Neural progenitor cell (in vitro differentiated cells): ENCODE measurements around the gene KCNJ9. TPM values are rescaled to one million over a fixed set of nuclear protein-coding genes. Genes with fewer than 3 reads are reported as not detected.
"Not testable (repeated sequence)": the region's sequence is repeated elsewhere in the genome, so short reads cannot be mapped to it uniquely, and the experiment has no call there.

Experiments
- DNase-seq: peaks from one replicate; pipeline ENCODE4 v3.0.0-alpha.2; 2016; ENCODE audit warnings: low spot score
- H2AFZ ChIP-seq: fragments of 200-600 bp; sonication (generic); replicated peaks from 2 replicates; pipeline ENCODE4 v1.6.1; 2016; ENCODE audit warnings: antibody characterized with exemption
- H3F3A ChIP-seq: fragments of 200-600 bp; sonication (generic); 2 replicates; pipeline ENCODE4 v1.6.1; 2016; ENCODE audit warnings: antibody characterized with exemption, low read depth
- H3K27ac ChIP-seq: fragments of 200-600 bp; sonication (generic); 2 replicates; pipeline ENCODE4 v1.5.1; 2016; ENCODE audit warnings: mild to moderate bottlenecking
- H3K27me3 ChIP-seq: fragments of 200-600 bp; sonication (generic); 2 replicates; pipeline ENCODE4 v1.6.1; 2016; ENCODE audit warnings: mild to moderate bottlenecking, moderate library complexity
- H3K36me3 ChIP-seq: fragments of 200-600 bp; sonication (generic); 2 replicates; pipeline ENCODE4 v1.5.1; 2016
- H3K4me1 ChIP-seq: fragments of 200-600 bp; sonication (generic); 2 replicates; pipeline ENCODE4 v1.6.1; 2016; ENCODE audit warnings: mixed run types
- H3K4me2 ChIP-seq: fragments of 200-600 bp; sonication (generic); 2 replicates; pipeline ENCODE4 v1.6.1; 2016
- H3K4me3 ChIP-seq: fragments of 200-600 bp; sonication (generic); 2 replicates; pipeline ENCODE4 v1.5.1; 2016
- H3K79me2 ChIP-seq: fragments of 200-600 bp; sonication (generic); 2 replicates; pipeline ENCODE4 v1.6.1; 2016; ENCODE audit warnings: low read depth
- H3K9ac ChIP-seq: fragments of 200-600 bp; sonication (generic); 2 replicates; pipeline ENCODE4 v1.6.1; 2016
- H3K9me3 ChIP-seq: fragments of 200-600 bp; sonication (generic); 2 replicates; pipeline ENCODE4 v1.5.1; 2016; ENCODE audit warnings: low read depth
- H4K20me1 ChIP-seq: fragments of 200-600 bp; sonication (generic); 2 replicates; pipeline ENCODE4 v1.6.1; 2016; ENCODE audit warnings: low read depth
- H3K27ac Mint-ChIP-seq: 3 replicates; pipeline ENCODE4 v1.8.0; 2021; ENCODE audit warnings: mixed read lengths
- H3K27me3 Mint-ChIP-seq: 2 replicates; pipeline ENCODE4 v1.8.0; 2022; ENCODE audit warnings: low read depth, mild to moderate bottlenecking, inconsistent platforms, moderate library complexity, mixed read lengths; ENCODE audit not compliant: insufficient read depth
- H3K36me3 Mint-ChIP-seq: 3 replicates; pipeline ENCODE4 v1.8.0; 2021; ENCODE audit warnings: mixed read lengths
- H3K4me1 Mint-ChIP-seq: 3 replicates; pipeline ENCODE4 v1.8.0; 2021; ENCODE audit warnings: mixed read lengths
- H3K4me3 Mint-ChIP-seq: 3 replicates; pipeline ENCODE4 v1.8.0; 2021; ENCODE audit warnings: mild to moderate bottlenecking, moderate library complexity, mixed read lengths
- H3K9me3 Mint-ChIP-seq: 3 replicates; pipeline ENCODE4 v1.8.0; 2020; ENCODE audit warnings: mixed read lengths
- CTCF ChIP-seq: fragments of 200-600 bp; sonication (generic); IDR thresholded peaks from 2 replicates; pipeline ENCODE4 v1.5.1; 2017; ENCODE audit warnings: antibody characterized with exemption, mild to moderate bottlenecking
- EZH2 ChIP-seq: fragments of 200-600 bp; sonication (generic); IDR thresholded peaks from 2 replicates; pipeline ENCODE4 v1.6.1; 2017; ENCODE audit warnings: antibody characterized with exemption, mild to moderate bottlenecking, moderate library complexity
- EZH2phosphoT487 ChIP-seq: fragments of 200-600 bp; sonication (generic); IDR thresholded peaks from 2 replicates; pipeline ENCODE4 v1.6.1; 2017; ENCODE audit warnings: antibody characterized with exemption
- total RNA-seq: library from RNA; depleted of rRNA; stranded (reverse); fragments of >200 nt; gene quantifications from 2 replicates; pipeline ENCODE4 v1.2.3, GENCODE V29; 2015; ENCODE audit warnings: low replicate concordance

KCNJ9 gene
- total RNA-seq, 1 donor from 2014 or later: 0.09 TPM

GRCh38 chr1:160123726-160124125 lies 42.4 kb downstream of the KCNJ9 start:
- Histone ChIP-seq H4K20me1 (peaks cover 26% of the 10 kb centered on the region), H2AFZ (no peak overlapping the region), H3K36me3 (peaks cover 14% of the 10 kb centered on the region), H3K4me1 (peaks cover 12% of the 10 kb centered on the region), H3K9ac (no peak overlapping the region), H3K4me3 (no peak overlapping the region), H3K9me3 (no peaks in the 10 kb centered on the region), H3F3A (no peaks in the 10 kb centered on the region), H3K27ac (no peak overlapping the region), H3K79me2 (peaks cover 18% of the 10 kb centered on the region), H3K4me2 (no peak overlapping the region), H3K27me3 (no peaks in the 10 kb centered on the region)
- H3K27ac Mint-ChIP-seq: no peak overlapping the region
- peaks cover 7% of the 10 kb centered on the region for H3K4me1 Mint-ChIP-seq
- H3K4me3 Mint-ChIP-seq: no peak overlapping the region
- TF ChIP-seq EZH2: no peak
- no peak for TF ChIP-seq EZH2phosphoT487
- TF ChIP-seq CTCF: no peak
- H3K36me3 Mint-ChIP-seq: peaks cover 45% of the 10 kb centered on the region
- no peaks in the 10 kb centered on the region for H3K9me3 Mint-ChIP-seq
- no peak for DNase-seq
- peaks cover 2% of the 10 kb centered on the region for H3K27me3 Mint-ChIP-seq

- H3K9me3 Mint-ChIP-seq: no peaks in the 10 kb centered on the region
- Histone ChIP-seq H4K20me1 (peaks cover 17% of the 10 kb centered on the region), H2AFZ (no peak overlapping the region), H3K27ac (no peak overlapping the region), H3K27me3 (no peaks in the 10 kb centered on the region), H3K79me2 (peaks cover 6% of the 10 kb centered on the region), H3K4me2 (no peak overlapping the region), H3F3A (no peaks in the 10 kb centered on the region), H3K4me1 (peaks cover under 1% of the 10 kb centered on the region), H3K36me3 (peaks cover 14% of the 10 kb centered on the region), H3K4me3 (no peak overlapping the region), H3K9ac (no peak overlapping the region), H3K9me3 (no peaks in the 10 kb centered on the region)
- H3K27me3 Mint-ChIP-seq: peaks cover 2% of the 10 kb centered on the region
- peaks cover 49% of the 10 kb centered on the region for H3K36me3 Mint-ChIP-seq
- H3K27ac Mint-ChIP-seq: no peak overlapping the region
- DNase-seq: no peak
- H3K4me3 Mint-ChIP-seq: no peak overlapping the region
- TF ChIP-seq EZH2phosphoT487 (no peak), EZH2 (no peak), CTCF (peak; percentile 27)
- peaks cover 5% of the 10 kb centered on the region for H3K4me1 Mint-ChIP-seq
Observed at GRCh38 chr1:160124705-160125478, 43.6 kb downstream of the KCNJ9 start.

- H3K4me2 ChIP-seq: no peak overlapping the region
- Mint-ChIP-seq H3K9me3 (no peaks in the 10 kb centered on the region), H3K36me3 (peaks cover 47% of the 10 kb centered on the region), H3K27ac (no peak overlapping the region), H3K4me3 (no peak overlapping the region), H3K4me1 (no peaks in the 10 kb centered on the region), H3K27me3 (peaks cover 4% of the 10 kb centered on the region)
- H2AFZ ChIP-seq: no peak overlapping the region
- H4K20me1 ChIP-seq: peaks cover 14% of the 10 kb centered on the region
- no peaks in the 10 kb centered on the region for H3K27me3 ChIP-seq
- no peaks in the 10 kb centered on the region for H3K9me3 ChIP-seq
- H3F3A ChIP-seq: no peaks in the 10 kb centered on the region
- DNase-seq: no peak
- no peak overlapping the region for H3K9ac ChIP-seq
- no peak overlapping the region for H3K27ac ChIP-seq
- no peak overlapping the region for H3K4me3 ChIP-seq
- H3K36me3 ChIP-seq: peaks cover 14% of the 10 kb centered on the region
- no peaks in the 10 kb centered on the region for H3K4me1 ChIP-seq
- no peak for TF ChIP-seq EZH2phosphoT487
- TF ChIP-seq CTCF: no peak
- TF ChIP-seq EZH2: no peak
- H3K79me2 ChIP-seq: no peaks in the 10 kb centered on the region
Observed at GRCh38 chr1:160125746-160126145, 44.4 kb downstream of the KCNJ9 start.

DNA sequence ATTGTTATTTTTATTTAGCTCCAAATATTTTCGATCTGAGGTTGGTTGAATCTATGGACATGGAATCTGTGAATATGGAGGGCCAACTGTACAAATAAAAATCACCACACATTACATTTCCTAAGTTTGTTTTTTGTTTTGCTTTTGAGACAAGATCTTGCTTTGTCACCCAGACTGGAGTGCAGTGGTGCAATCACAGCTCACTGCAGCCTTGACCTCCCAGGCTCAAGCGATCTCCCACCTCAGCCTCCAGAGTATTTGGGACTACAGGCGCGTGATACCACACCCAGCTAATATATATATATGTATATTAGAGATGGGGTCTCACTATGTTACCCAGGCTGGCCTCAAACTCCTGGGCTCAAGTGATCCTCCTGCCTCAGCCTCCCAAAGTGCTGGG lies 45.0 kb downstream of the KCNJ9 start:
- not testable (repeated sequence) for H3K79me2 ChIP-seq, H3F3A ChIP-seq, H3K4me1 ChIP-seq, H3K9me3 ChIP-seq, H3K27ac Mint-ChIP-seq, H3K27me3 Mint-ChIP-seq, DNase-seq, H2AFZ ChIP-seq, H3K9me3 Mint-ChIP-seq, H3K4me3 ChIP-seq, H3K9ac ChIP-seq, H3K4me3 Mint-ChIP-seq, H4K20me1 ChIP-seq, H3K27ac ChIP-seq, H3K36me3 ChIP-seq, H3K27me3 ChIP-seq, H3K4me1 Mint-ChIP-seq, H3K4me2 ChIP-seq
- H3K36me3 Mint-ChIP-seq: peaks cover 52% of the 10 kb centered on the region
